C4-2B (cell line): ENCODE data around the gene ZNF160.

ENCODE experiments used
- CTCF ChIP-seq: fragments of 450-650 bp; conservative IDR thresholded peaks from 2 replicates; pipeline ENCODE4 v1.5.1; 2017; ENCODE audit warnings: mild to moderate bottlenecking
- ZFX ChIP-seq: fragments of 450-650 bp; IDR thresholded peaks from 2 replicates; pipeline ENCODE4 v1.6.1; 2017

GRCh38 chr19:53082929-53083328 lies 20.3 kb downstream of the ZNF160 start:
- TF ChIP-seq CTCF (no peak), ZFX (no peak)
